Measurements from ENCODE around the gene WDR49.

DNA sequence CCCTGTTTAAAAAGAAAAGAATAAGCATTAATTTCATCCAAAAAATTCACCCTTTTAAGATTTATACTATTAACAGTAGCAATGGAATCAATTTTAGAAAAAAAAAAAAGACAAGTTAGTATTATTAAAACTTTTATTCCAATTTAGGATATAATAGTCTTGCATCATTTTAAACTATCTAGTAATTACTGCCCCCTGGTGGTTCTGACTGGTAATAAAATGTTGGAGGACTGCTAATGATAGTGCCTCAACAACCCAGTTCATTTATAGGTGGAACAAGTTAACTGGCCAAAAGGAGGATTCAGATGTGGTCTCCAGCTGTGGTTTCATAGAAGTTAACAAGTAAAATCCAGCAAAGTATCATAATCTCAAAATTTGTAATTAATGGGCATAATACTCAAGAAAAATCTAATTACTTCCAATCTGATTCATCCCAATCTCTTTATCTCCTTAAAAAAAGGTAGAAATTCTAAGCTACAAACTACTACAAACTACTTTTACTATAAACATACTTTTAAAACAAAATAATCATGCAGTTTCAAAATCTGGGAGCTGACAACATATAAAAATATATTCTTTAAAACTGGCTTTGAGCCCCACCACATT lies 30.7 kb upstream of the WDR49 start:
- TF ChIP-seq YY1 (IDR thresholded peaks at IDR 0.05; ENCODE audit: insufficient read depth, insufficient read length) = no peak
- no peak for TF ChIP-seq ZNF274 (IDR thresholded peaks at IDR 0.05; ENCODE audit: low read depth, low read length)
- no peak for TF ChIP-seq SUZ12 (IDR thresholded peaks at IDR 0.05; ENCODE audit: extremely low read depth, insufficient read depth, insufficient read length)
